GM15510 (cell line): ENCODE measurements around the gene FBRSL1.

Source experiments
- POLR2A ChIP-seq: IDR thresholded peaks from 3 replicates; pipeline ENCODE4 v1.6.1; 2011; ENCODE audit warnings: borderline replicate concordance; ENCODE audit not compliant: insufficient read length; ENCODE audit errors: extremely low read depth

FBRSL1 gene

DNA sequence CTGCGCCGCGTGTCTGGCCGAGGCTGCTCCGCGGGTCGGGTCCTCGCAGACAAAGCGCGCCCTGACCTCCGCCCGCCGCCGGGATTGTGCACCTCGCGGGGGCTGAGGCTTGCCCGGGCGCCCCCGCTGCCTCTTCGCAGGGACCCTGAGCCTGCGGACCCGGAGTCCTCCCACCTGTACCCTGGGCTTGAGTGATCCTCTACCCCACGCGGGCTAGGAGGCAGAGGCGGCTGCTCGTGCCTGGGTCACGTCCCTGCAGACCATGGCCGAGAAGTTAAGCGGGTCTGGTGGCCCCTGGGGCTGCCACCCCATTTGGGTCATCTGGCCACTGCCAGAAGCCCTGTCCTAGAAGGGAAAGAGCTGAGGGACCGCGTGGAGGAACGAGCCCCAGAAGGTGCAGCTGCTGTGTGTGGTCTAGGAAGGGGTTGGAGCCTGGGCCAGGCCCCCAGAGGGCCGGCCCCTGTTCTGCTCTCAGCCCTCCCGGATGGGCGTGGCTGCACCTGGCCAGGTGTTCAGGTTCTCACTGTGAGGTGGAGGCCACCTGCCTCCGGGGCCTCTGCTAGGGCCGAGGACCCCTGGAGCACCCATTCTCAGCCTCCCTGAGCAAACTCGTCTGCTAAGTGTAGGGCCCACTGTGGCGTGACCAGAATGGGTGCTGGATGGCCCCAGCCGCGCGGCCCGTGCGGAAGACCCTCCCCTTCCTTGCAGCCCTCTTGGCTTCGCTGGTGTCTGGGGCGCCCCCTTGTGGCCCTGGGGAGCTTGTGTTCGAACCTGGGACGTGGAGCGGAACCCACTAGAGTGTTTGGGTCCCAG is 70.9 kb downstream of the FBRSL1 start:
- no peak for TF ChIP-seq POLR2A
